Stimulated activated CD8-positive, alpha-beta memory T cell treated with anti-CD3 and anti-CD28 coated beads, Interleukin-12 subunit alpha, Interleukin-12 subunit beta, amount 100 ng/mL, for 1 hour (primary cell): ENCODE measurements around the gene GPR35.
"Not testable (repeated sequence)": the region's sequence is repeated elsewhere in the genome, so short reads cannot be mapped to it uniquely, and the experiment has no call there.

ENCODE experiments used
- DNase-seq: peaks from one replicate; pipeline ENCODE4 v3.0.0-alpha.2; 2020; ENCODE audit warnings: low read depth

The GPR35 gene

GRCh38 chr2:240639566-240639965 lies 14.3 kb downstream of the GPR35 start:
- no peak for DNase-seq

- no peak for DNase-seq
Observed at GRCh38 chr2:240640939-240641338, 15.7 kb downstream of the GPR35 start.

DNA sequence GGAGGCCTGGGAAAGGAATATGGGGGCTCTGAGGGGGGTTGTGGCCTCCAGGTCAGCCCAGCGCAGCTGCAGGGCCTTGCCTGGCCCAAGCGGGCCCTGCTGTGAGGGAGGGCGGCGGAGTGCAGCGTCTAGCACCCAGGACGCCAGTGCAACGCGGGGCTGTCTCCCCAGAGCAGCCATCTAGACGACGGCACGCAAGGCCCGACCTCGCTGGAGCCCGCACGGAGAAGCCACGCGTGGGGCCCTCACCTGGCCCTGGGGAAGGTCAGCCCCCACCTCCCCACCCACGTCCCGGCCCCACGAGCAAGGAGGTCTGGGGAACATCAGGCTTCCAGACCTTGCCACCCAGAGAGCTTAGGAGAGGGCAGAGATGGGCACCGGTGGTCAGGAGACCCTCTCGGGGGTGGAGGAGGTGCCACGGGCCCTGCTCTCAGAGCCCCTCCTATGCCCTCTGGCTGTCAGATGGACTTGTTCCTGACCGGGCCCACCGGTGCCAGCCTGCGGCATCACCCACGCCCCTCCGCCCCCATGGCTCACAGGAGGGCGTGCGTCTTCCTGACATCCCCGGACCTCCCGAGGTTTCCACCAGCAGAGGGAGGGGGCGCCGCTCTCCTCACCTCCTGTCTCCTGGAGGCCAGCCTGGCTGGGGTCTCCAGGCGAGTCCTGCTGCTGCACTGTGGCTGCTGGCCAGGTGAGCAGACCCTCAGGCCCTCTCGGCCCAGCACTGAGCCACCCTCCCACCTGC lies 17.0 kb downstream of the GPR35 start:
- DNase-seq: no peak

DNA sequence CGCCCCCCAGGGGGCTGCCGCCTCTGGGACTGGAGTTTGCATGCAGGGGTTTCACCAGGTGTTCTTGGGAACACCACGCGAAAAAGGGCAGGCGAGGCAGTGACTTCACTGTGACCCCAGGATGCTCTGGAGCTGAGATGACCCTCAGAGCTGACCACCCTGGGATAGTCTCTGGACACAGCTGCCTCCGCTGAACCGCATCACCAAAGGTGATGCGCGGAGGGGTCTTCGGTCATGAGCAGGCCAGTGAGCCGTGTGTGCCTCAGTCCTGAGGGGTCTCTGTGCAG lies 17.5 kb downstream of the GPR35 start:
- DNase-seq: no peak

DNA sequence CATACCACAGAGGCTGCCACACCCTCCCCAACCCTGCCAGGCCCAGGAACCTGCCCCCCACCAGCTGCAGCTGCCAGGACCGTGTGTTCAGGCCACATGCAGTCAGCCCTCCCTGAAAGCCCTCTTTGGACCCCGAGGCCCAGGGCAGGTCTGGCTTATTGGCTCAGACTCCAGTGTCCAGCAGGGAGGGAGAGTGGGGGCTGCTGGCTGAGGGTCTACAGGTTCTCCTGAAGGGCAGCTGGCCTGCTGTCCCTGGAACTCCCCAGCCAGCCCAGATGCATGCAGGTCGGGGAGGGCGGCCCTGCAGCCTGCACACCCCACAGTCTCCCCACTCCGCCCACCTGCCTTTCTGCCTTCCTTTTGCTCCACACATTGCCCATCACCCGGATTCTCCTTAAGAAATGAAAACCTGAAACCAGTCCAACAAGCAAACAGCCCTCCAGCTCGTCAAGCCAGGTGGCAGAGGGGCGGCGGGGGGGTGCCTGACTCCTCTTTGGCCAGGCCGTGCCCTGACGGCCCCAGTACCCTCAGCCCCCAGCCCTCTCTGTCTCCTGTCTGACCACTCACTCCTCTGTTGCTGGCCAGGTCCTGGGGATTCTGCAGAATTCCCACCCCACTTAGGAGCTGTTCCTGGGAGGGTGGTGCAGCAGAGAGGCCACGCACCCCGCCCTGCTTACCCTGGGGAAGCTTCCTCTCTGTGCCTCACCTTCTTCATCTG lies 18.0 kb downstream of the GPR35 start:
- no peak for DNase-seq

DNA sequence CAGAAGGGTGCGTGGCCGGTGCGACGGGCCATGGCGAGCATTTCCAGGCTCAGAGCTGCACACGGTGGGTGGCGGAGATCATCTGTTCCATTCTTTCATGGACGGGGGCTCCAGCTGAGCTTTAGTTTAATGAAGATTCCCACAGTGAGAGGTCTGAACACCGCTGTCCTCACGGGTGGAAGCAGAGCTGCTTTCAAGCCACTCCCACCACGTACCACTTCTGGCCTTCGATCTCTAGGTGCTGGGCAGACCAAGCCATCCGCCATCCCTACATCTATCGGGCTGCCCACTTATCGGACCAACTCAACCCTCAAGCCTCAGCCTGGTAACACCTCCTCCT lies 18.5 kb downstream of the GPR35 start:
- no peak for DNase-seq

- no peak for DNase-seq
Observed at GRCh38 chr2:240644171-240644651, 18.9 kb downstream of the GPR35 start.

GRCh38 chr2:240644859-240645301 lies 19.6 kb downstream of the GPR35 start:
- no peak for DNase-seq

- DNase-seq: no peak
Observed at GRCh38 chr2:240645346-240645745, 20.1 kb downstream of the GPR35 start.

- DNase-seq: no peak
Observed at GRCh38 chr2:240645801-240646175, 20.5 kb downstream of the GPR35 start.

- no peak for DNase-seq
Observed at GRCh38 chr2:240646176-240646899, 21.1 kb downstream of the GPR35 start.

DNA sequence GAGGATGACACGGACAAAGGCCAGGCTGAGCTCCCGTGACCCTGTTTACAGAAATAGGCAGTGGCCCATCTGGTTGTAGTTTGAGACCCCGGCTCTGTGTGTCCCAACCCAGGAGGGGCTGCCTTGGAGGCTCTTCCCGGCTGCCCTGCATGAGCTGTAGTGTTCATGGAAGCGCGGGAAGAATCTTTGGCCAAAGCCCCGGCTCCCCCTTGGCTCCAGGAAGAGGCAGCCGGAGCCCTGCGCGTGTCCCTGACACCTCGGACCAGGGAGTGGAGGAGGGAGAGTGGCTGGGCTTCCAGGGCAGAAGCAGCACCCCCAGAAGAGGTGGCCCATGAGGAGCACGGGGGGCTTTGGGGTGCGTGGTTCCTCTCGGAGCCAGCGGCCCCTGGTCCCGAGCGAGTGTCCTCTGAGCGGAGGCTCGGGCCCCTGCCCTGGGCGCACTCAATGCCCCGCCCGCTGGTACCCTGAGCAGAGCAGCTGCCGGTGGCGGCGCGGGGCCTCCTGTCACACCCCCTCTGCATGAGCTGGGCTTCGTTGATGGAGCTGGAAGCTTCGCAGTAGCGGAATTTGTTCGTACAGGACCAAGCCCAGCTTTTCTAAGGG lies 21.7 kb downstream of the GPR35 start:
- DNase-seq: no peak

GRCh38 chr2:240647503-240648154 lies 22.3 kb downstream of the GPR35 start:
- DNase-seq: no peak

DNA sequence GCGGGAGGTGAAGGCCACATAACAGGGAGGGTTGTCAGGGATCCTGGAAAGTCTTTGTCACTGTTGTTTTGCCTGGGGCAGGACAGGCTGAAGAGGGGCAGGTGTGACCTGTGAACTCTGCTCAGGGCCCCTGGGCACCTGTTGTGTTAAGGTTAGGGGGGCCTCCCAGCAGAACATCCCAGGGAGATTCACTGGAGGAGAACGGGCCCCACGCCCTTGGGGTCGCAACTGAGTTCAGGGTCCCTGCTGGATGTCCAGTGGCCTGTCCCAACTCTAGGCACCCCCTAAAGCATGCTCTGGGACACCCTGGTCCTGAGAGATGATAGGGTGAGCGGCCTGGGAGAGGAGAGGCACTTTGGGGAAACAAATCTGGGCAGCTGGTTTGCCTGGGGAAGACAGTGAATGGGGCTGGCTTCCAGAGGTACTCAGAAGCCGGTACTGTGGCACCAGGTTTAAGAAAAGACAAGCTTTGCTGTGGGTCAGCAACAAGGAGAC lies 22.9 kb downstream of the GPR35 start:
- DNase-seq: no peak

DNA sequence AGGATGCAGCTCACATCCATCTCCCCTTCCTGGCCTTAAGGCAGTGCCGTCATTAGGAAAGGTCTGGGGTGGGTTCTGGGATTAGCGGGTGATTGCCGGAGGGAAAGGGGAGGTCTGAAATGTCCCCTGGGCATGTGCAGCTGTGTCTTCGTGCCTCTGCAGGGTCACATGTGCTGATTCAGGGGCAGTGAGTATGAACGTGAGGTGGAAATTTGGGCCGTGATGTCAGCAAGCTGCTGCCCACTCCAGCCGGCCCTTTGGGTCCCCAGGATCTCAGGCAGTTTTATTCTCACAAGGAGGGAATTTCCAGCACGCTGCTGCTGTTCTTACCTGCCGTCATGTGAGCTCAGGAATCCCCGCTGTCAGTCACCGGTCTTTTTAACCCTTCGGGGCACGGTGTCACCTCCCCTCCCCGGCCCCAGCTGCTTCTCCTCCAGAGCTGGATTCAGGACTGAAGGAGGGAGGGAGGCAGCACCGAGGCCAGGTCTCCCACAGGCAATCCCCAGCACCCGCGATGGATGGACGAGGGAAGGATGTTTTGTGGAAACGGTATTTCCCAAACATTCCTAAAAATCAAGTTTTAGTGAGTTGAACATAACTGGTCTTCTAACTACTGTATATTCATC lies 23.5 kb downstream of the GPR35 start:
- no peak for DNase-seq

DNA sequence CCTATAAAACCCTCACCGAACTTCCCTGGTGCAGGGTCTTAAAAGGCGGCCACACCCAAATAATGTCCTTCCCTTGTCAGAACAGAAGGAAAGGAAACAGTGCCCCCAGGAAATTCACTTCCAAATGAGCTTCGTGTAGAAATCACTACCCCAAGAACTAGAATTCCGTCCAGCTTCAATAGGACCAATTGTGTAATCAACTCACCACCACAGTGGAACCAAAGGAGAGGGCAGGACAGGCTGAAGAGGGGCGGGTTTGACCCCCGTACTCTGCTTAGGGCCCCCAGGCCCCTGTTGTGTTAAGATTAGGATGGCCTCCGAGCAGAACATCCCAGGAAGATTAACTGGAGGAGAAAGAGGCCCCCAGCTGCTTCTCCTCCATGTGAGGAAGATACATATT lies 24.1 kb downstream of the GPR35 start:
- no peak for DNase-seq

DNA sequence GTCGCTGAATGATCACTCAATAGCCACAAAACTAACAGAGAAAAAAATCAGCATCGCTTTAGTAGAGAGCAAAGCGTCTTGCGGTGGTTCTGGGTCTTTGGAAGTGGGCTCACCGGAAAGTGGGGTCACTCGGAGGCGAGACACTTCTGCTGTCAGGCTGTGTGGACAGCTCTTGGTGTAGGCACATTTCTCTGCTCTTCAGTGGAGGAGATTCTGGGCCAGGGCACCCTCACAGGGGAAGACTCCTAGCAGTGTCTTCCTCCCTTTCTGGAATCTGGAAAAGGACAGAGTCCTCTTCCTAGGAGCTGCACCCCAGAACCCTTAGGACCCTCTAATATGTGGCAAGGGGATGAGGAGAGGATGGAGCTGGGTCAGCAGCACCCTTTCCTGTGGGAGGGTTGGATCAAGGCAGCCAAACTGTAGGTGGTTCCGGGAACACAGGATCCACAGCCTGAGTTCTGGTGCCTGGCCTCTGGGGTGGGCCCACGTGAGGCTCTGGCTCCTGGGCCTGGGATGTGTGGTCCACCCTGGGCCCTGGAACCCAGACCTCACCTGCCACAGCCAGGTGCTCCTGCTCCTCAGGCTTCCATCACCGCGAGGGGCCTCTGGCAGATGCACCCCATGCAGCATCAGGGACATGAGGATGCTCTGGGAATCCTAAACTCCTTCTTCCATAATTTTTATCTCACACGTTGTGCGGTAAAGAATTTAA lies 25.1 kb downstream of the GPR35 start:
- no peak for DNase-seq

DNA sequence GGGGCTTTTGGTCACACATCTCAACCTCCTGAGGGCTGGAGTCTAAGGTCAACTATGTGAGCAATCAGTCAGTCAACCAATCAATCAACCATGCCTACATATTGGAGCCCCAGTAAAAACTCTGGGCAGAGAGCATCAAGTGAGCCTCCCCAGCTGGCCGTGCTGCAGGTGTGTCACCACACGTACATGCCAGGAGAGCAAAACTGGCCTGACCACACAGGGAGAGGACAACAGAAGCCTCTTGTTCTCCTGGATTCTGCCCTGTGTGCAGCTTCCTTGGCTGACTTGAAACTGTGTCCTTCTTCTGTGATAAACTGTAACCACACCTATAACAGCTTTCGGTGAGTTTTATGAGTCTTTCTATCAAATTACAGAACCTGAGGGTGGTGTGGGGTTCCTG lies 25.9 kb downstream of the GPR35 start:
- DNase-seq: no peak

GRCh38 chr2:240655931-240656886 lies 30.9 kb downstream of the GPR35 start:
- no peak for DNase-seq

GRCh38 chr2:240659883-240660282 lies 34.6 kb downstream of the GPR35 start:
- not testable (repeated sequence) for DNase-seq
